Stimulated activated CD8-positive, alpha-beta memory T cell treated with anti-CD3 and anti-CD28 coated beads, Interleukin-12 subunit alpha, Interleukin-12 subunit beta, amount 100 ng/mL, for 24 hours (primary cell): ENCODE data around the gene OVCA2.
A peak's percentile ranks its signal among the peaks of the same experiment; 100 is the strongest.

Source experiments
- DNase-seq: peaks from one replicate; pipeline ENCODE4 v3.0.0-alpha.2; 2020; ENCODE audit errors: extremely low read depth

The OVCA2 gene

GRCh38 chr17:2013994-2014317, 27.9 kb upstream of the OVCA2 start:
- DNase-seq = no peak

GRCh38 chr17:2015314-2015713, 26.5 kb upstream of the OVCA2 start:
- DNase-seq = no peak

DNA sequence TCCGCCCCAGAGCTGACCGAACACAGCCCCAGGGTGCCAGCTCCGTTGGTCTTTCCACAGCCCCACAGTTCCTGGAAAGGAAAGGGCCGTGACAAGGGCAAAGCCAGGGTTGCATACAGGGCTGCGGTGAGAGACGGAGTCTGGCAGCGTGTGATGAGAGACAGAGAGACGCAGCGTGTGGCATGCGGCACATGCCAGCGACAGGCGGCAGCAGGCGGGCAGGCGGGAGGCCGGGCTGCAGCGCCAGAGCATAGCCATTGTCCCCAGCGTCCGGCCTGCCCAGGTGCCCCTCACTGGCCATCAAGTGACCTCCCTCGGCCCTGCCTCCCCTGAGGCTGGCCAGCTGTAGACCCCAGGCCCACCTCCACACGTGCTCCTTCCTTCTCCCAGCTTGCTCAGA, 25.3 kb upstream of the OVCA2 start:
- DNase-seq = no peak

DNA sequence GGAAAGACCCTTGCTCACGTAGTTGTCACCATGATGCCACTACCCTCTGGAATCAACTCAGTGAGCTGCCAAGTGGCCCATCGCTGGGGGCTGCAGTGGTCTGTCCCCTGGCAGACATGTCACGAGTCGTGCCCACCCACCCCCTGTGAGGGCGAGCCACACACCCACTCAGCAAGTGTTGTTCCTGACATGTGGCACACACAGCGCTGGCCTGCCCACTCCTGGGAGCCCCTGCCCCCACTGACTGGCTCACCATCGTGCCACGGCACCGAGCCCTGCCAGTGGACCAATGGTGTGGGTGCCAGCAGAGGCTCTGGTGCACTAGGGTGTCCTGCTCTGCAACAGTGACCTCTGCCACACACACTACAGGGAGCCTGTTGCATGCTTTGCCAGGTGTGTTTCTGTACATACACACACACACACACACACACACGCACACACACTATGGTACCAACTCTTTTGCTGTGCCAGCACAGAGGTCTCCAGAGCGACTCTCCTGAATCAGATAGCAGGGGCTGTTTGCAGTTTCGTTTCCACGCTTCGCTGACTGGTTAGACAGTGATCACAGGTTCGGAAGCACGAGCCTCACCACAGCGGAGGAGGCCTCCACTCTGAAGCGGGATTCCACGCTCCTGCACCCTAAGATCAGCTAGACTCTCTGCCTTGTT, 24.4 kb upstream of the OVCA2 start:
- DNase-seq = no peak

- DNase-seq = no peak
These were observed 22.9 kb upstream of the OVCA2 start for GRCh38 chr17:2018716-2019510.

DNA sequence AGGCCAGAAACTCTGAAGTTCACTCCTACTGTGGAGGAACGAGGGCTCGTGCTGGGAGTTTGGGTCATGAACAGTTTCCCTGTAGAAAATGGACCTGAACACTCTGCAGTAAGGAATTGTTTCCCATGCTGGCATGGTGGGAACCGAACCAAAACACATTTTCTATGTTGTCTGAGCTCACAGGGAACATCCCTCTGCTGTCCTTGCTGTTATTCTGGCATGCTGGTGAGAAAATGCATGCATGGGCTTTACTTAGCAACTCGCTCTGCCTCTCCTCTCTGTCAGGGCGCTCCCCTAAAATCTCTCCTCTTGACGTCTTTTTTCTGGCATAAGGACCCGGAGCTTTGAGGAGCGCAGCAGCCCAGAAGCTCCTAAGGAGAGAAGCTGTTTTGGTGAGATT, 22.1 kb upstream of the OVCA2 start:
- no peak for DNase-seq

DNA sequence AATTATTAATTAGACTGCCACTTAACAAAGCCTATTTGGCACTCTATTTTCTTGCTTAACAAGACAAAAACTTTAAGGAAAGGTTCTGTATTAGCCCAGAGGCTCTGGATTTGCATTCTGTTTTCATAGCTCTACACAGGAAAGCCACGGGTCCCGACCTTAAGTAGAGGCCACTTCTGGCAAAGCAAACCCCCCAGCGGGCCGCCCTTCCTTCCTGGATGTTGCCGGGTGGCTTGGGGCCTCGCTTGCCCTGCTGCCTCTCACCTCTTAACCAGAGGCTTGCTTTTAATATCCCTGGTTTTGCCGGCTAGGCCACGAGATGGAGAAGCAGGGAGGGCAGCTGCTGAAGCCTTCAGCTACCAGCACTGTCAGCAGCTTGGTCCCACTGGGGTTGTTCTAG, 21.1 kb upstream of the OVCA2 start:
- no peak for DNase-seq

- no peak for DNase-seq
These were observed 19.1 kb upstream of the OVCA2 start for GRCh38 chr17:2022647-2023240.

- DNase-seq = no peak
These were observed 18.6 kb upstream of the OVCA2 start for GRCh38 chr17:2023256-2023655.

DNA sequence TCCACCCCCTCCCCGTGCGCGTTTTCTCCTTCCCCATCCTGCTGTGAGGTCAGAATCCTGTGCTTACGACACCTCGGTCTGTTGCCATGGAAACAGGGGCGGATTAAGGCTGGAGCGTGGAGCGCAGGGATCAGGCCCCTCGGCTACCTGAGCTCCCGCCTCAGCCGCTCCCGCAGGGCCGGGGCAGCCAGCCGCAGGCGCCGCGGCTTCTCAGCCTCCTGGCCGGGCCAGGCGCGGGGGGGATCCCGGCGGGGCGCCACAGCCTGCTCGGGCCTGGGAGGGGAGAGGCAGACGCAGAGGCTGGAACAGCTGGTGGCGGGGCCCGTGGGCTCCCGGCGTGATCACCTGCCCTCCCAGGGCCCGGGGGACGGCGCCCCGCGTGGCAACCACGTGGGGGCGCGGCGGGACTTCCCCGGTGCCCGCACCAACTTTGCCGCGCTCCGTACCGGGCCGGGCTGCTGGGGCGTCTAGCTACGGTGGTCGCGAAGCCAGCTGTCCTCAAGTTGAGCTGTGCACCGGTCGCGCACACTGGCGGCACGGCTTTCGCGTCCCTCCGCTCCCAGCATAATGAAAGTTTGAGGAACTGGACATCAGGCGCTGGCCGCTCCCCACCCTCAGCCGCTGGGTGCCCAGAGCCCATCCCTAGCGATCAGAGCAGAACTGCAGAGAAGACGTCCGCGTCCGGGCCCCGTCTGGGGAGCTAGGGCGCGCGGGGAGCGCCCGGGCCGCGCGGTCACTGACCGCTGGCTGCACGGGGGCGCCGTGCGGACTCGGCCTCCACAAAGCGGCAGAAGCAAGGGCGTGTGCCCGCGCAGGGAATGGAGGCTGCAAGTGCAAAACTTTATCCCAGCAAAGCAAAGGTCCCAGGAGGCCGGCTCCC, 17.9 kb upstream of the OVCA2 start:
- no peak for DNase-seq

DNA sequence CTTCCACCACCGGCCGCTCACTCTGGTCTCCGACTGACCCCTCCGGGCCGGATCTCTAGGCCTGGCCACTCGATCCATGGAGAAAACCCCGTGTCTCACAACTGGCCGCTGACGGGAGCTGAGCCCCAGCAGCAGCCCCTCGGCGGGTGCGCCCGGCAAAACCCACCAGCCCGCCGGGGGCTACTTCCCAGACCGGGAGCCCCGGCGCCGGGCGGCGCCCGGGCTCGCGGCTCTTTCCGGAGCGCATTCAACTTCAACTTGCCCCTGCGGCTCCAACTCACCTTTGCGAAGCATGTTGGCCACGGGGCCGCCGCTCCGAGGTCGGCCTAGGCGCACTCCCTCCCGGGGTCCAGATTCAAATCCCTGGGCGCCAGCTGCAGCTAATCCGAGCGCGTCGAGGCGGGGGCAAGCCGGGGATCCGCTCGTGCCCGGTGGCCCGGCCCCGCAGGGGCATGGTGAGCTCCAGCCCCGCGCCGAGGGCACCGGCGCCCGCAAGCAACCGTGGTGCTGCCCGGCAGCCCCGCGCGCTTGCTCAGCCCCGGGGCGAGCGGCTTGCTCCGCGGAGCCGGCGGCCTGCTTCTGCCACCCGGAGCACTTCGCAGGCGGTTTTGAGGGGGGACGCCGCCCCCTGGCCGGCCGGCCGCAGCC, 17.1 kb upstream of the OVCA2 start:
- DNase-seq = no peak

DNA sequence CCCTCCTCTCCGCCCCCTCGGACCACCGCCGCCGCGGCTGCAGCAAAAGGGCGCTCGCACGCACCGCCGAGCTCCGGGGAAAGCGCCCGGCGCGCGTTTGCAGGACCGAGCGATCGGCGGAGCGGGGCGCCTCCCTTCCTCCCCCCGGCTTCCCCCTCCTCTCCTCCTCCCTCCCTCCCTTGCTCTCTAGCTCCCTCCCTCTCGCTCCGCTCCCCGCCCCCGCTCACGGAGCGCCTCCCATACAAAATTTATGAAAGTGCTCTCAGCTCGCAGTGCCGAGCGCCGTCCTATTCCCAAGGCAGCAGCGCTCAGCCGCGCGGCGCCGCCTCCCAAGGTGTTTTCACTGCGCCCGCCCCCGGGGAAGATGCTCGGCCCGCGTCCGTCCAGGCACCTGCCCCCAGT, 16.6 kb upstream of the OVCA2 start, which contains the start of gene RTN4RL1:
Gene RTN4RL1, minus strand, starts transcription at position 115 of the 402 bp plus-strand sequence. CDS start 469 bp downstream, outside the sequence.
- DNase-seq = no peak

DNA sequence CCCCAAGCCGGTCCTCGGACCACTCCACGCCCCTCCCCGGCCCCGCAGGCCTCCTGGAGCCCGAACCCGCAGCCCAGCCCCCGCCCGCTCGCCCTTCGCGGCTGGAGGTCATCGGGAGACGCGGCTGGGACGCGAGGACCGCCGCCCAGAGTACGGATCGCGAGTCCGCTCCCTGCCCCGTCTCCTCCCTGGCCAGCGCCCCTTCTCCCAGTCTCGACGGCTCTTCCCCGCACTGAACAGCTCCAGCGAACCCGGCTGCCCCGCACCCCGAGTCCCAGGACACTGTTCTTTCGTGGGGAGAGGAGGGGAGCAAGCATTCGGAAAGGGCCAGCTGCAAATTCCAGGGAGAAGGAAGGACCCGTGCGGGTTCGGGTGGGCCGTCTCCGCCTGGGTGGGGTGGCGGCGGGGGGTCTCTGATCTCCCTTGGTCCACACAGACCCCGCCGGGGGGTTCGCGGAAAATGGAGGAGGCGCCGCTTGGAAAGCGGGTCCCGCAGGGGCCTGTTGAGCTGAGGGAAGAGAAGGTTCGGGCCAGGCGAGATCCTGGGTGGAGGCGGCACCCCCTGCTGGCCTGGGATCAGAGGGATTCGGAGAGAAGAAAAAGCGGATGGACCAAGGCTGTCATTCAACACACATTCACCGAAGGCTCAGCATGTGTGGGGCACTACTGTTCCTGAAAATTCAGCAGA, 16.1 kb upstream of the OVCA2 start:
- no peak for DNase-seq

GRCh38 chr17:2027528-2028233, 14.1 kb upstream of the OVCA2 start:
- DNase-seq = no peak

GRCh38 chr17:2028234-2028614, 13.6 kb upstream of the OVCA2 start:
- DNase-seq = no peak

- no peak for DNase-seq
These were observed 13.1 kb upstream of the OVCA2 start for GRCh38 chr17:2028737-2029136.

GRCh38 chr17:2029911-2030778, 11.7 kb upstream of the OVCA2 start, which contains the start of gene DPH1:
DPH1 (plus strand) TSS chr17:2030153; CDS start chr17:2030170, 17 bp downstream.
- DNase-seq = peak; percentile 73

- DNase-seq = no peak
These were observed 11.1 kb upstream of the OVCA2 start for GRCh38 chr17:2030779-2031163.

GRCh38 chr17:2033153-2033552, 8.7 kb upstream of the OVCA2 start:
- DNase-seq = no peak
